ENCODE measurements around the gene MATN3. TPM values are rescaled to one million over a fixed set of nuclear protein-coding genes. Genes with fewer than 3 reads are reported as not detected.

The MATN3 gene
- total and polyA plus RNA-seq, 9 of the 15 experiments (the other 6 are each of a cell fraction or from before 2014, with no cell fraction given) = not detected

DNA sequence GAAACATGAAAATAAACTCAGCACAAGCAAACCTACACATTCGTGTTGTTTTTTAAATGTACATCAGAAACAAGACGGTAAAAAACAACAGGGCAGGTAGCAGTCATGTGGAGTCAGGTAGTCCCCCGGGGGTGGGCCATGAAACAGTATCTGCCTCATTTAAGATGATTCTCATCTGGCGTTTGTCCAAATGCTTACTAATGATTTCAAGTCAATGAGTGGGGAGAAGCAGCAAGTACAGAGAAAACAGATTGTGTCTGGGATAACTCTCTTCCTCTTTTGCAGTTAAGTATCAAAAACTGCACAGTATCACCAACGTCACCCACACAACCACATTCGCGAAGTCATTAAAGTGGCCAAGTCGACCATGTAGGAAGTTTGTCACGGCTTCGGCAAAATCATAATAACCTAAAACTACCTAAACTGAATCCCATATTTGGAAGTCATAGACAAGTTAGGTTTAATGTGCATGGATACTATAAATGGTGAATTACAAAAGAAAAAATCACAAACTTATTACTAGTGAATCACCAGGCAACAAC lies 37.7 kb upstream of the MATN3 start (continued):
- TF ChIP-seq NCOA6 (IDR thresholded peaks at IDR 0.05) = no peak
- TF ChIP-seq, protein P1, sequence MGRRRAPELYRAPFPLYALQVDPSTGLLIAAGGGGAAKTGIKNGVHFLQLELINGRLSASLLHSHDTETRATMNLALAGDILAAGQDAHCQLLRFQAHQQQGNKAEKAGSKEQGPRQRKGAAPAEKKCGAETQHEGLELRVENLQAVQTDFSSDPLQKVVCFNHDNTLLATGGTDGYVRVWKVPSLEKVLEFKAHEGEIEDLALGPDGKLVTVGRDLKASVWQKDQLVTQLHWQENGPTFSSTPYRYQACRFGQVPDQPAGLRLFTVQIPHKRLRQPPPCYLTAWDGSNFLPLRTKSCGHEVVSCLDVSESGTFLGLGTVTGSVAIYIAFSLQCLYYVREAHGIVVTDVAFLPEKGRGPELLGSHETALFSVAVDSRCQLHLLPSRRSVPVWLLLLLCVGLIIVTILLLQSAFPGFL (CRISPR knock-in tag; IDR thresholded peaks at IDR 0.05) = no peak
- TF ChIP-seq CBFA2T2 (conservative IDR thresholded peaks at IDR 0.05) = peak; percentile 47; the same call in 1 of the 2 replicates
- TF ChIP-seq CEBPG (CRISPR knock-in tag; IDR thresholded peaks at IDR 0.05) = 0 out of 2 replicates have a peak, but pooled peaks have one; percentile 9
- no peak for TF ChIP-seq CEBPG (tag; conservative IDR thresholded peaks at IDR 0.05 in 1 of 2, IDR thresholded peaks at IDR 0.05 in 1 of 2)
- peak; percentile 57; the same call in 1 of the 2 replicates for TF ChIP-seq BACH1 (tag; IDR thresholded peaks at IDR 0.05)
- peak; percentile 81 for TF ChIP-seq ARID1B (IDR thresholded peaks at IDR 0.05)
- no peak for TF ChIP-seq ZFP36 (IDR thresholded peaks at IDR 0.05; ENCODE audit: low read depth, low read length, partially characterized antibody)
- no peak for TF ChIP-seq NR1H2 (CRISPR knock-in tag; IDR thresholded peaks at IDR 0.05)
- TF ChIP-seq, protein P2, sequence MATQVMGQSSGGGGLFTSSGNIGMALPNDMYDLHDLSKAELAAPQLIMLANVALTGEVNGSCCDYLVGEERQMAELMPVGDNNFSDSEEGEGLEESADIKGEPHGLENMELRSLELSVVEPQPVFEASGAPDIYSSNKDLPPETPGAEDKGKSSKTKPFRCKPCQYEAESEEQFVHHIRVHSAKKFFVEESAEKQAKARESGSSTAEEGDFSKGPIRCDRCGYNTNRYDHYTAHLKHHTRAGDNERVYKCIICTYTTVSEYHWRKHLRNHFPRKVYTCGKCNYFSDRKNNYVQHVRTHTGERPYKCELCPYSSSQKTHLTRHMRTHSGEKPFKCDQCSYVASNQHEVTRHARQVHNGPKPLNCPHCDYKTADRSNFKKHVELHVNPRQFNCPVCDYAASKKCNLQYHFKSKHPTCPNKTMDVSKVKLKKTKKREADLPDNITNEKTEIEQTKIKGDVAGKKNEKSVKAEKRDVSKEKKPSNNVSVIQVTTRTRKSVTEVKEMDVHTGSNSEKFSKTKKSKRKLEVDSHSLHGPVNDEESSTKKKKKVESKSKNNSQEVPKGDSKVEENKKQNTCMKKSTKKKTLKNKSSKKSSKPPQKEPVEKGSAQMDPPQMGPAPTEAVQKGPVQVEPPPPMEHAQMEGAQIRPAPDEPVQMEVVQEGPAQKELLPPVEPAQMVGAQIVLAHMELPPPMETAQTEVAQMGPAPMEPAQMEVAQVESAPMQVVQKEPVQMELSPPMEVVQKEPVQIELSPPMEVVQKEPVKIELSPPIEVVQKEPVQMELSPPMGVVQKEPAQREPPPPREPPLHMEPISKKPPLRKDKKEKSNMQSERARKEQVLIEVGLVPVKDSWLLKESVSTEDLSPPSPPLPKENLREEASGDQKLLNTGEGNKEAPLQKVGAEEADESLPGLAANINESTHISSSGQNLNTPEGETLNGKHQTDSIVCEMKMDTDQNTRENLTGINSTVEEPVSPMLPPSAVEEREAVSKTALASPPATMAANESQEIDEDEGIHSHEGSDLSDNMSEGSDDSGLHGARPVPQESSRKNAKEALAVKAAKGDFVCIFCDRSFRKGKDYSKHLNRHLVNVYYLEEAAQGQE (IDR thresholded peaks at IDR 0.05; ENCODE audit: borderline replicate concordance) = no peak
- TF ChIP-seq, protein P2 (CRISPR knock-in tag; IDR thresholded peaks at IDR 0.05; ENCODE audit: low read depth) = no peak
- TF ChIP-seq CHD2 (IDR thresholded peaks at IDR 0.05; ENCODE audit: low read depth, low read length) = no peak
- TF ChIP-seq, protein P3, sequence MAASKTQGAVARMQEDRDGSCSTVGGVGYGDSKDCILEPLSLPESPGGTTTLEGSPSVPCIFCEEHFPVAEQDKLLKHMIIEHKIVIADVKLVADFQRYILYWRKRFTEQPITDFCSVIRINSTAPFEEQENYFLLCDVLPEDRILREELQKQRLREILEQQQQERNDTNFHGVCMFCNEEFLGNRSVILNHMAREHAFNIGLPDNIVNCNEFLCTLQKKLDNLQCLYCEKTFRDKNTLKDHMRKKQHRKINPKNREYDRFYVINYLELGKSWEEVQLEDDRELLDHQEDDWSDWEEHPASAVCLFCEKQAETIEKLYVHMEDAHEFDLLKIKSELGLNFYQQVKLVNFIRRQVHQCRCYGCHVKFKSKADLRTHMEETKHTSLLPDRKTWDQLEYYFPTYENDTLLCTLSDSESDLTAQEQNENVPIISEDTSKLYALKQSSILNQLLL (CRISPR knock-in tag; IDR thresholded peaks at IDR 0.05; ENCODE audit: borderline replicate concordance) = no peak
- peak; percentile 22; the same call in 1 of the 2 replicates for TF ChIP-seq MTA2 (IDR thresholded peaks at IDR 0.05; ENCODE audit: low read depth)
- TF ChIP-seq, protein P4, sequence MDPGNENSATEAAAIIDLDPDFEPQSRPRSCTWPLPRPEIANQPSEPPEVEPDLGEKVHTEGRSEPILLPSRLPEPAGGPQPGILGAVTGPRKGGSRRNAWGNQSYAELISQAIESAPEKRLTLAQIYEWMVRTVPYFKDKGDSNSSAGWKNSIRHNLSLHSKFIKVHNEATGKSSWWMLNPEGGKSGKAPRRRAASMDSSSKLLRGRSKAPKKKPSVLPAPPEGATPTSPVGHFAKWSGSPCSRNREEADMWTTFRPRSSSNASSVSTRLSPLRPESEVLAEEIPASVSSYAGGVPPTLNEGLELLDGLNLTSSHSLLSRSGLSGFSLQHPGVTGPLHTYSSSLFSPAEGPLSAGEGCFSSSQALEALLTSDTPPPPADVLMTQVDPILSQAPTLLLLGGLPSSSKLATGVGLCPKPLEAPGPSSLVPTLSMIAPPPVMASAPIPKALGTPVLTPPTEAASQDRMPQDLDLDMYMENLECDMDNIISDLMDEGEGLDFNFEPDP (CRISPR knock-in tag; IDR thresholded peaks at IDR 0.05) = no peak
- no peak for TF ChIP-seq ZNF436 (CRISPR knock-in tag; IDR thresholded peaks at IDR 0.05)
- no peak for TF ChIP-seq ZNF347 (CRISPR knock-in tag; IDR thresholded peaks at IDR 0.05; ENCODE audit: low read depth)
- peak; percentile 27 for TF ChIP-seq SMAD1 (IDR thresholded peaks at IDR 0.05; ENCODE audit: low read depth, low read length, partially characterized antibody)

Measured in K562 (cell line).